ENCODE results near the gene NEMF.
"Not testable (repeated sequence)": the region's sequence is repeated elsewhere in the genome, so short reads cannot be mapped to it uniquely, and the experiment has no call there.

NEMF gene

DNA sequence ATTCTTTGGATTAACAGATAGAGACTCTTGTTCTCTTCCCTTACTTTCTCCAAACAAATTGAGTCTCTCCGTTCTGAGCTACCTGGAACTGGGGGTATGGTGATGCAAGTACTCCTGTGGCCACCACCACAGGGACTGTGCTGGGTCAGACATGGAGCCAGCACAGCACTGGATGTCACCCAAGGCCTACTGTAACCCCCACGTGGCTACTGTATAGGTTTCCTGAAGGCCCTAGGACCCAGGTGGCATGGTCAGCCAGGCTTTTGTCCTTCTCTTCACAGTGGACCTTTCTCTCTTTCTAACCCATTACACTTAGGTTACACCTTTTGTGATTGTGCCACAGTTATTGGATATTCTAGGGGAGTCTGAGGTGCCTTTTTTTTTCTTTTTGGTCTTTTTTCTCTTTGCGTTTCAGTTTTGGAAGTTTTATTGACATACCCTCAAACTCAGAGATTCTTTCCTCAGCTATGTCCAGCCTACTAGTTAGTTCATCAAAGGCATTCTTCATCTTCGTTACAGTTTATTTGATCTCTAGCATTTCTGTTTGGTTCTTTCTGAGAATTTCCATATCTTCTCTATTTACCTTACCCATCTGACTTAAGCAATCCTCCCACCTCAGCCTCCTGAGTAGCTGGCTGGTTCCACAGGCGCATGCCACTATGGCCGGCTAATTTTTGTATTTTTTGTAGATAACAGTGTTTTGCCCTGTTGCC is 90.6 kb downstream of the NEMF start:
- no peak for DNase-seq (ENCODE audit: low read depth in 2 of 2)

DNA sequence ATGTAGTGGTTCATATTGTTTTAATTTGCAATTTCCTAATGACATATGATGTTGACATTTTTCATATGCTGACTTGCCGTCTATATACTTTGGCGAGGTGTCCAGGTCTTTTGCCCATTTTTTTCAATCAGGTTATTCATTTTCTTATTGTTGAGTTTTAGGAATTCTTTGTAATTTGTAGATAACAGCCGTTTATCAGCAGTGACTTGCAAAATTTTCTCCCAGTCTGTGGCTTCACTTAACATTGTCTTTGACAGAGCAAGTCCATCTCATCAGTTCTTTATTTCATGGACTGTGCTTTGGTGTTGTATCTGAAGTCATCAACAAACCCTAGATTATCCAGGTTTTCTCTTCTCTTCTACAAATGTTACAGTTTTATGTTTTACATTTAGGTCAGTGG is 97.2 kb downstream of the NEMF start:
- DNase-seq (ENCODE audit: low read depth in 2 of 2) = no peak

DNA sequence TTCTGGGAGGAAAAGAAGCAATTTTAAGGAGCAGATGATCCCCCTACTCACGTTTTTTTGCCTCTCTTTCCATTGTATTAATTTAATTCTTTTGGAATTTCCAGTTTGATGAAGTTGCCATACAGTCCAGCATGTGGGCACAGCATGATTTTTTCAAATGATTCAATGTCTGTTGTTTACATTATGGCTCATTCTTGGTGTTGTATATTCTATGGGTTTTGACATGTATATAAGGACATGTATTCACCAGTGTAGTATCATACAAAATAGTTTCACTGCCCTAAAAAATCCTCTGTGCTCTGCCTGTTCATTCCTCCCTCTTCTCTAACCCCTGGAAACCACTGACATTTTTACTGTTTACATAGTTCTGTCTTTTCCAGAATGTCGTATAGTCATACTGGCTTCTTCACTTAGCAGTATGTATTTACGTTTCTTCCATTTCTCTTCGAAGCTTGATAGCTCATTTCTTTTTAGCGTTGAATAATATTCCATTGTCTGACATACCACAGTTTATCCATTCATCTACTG is 98.0 kb downstream of the NEMF start:
- no peak for DNase-seq (ENCODE audit: low read depth in 2 of 2)

DNA sequence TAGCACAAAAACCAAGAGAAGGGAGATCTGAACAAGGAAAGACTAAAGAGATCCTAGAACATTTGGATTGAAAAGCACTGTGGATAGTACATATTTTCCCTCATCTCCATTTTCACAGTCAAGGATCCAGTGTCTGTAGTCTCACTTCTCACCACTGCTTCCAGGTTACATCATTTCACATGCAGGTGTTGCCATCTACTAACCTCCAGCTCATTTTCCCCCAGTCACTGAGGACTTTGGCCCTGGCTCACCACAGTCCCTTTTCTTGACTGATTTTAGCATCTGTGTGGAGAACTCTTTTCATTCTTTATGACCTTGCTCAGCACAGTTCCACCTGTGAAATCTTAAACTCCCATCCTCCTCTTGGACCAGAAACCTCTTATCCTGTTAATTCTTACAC is 106.1 kb downstream of the NEMF start:
- DNase-seq (ENCODE audit: low read depth in 2 of 2) = not testable (repeated sequence)

- no peak for DNase-seq (ENCODE audit: low read depth in 2 of 2)
Measured at GRCh38 chr14:49745191-49745590, 107.4 kb downstream of the NEMF start.

GRCh38 chr14:49735669-49736068 is 116.9 kb downstream of the NEMF start:
- not testable (repeated sequence) for DNase-seq (ENCODE audit: low read depth in 2 of 2)

DNA sequence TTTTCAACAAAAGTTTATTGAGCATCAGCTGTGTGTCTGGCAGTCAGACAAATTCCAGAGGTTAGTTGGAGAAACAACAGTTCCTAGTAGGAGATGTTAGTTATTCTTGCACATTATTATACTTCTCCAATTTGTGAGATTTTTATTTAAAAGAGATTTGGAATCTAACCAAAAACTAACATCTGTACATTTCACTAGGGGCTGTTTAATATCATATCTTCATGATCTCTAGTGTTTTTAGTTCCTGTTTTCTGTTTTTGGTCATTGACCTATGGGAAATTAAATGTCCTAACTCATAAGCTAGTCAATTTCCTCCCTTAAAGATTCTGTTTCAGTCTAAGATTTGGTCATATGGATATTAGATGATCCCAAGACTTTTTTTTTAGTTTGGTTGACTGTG is 118.8 kb downstream of the NEMF start:
- no peak for DNase-seq (ENCODE audit: low read depth in 2 of 2)

GRCh38 chr14:49732896-49733295 is 119.7 kb downstream of the NEMF start:
- DNase-seq (ENCODE audit: low read depth in 2 of 2) = no peak

All from stimulated activated CD4-positive, alpha-beta T cell treated with anti-CD3 and anti-CD28 coated beads, Interleukin-1b, Interleukin-23, amount 100 ng/mL, for 4 hours (primary cell).